GM12878 (cell line): ENCODE measurements around the gene STXBP4. TPM values are rescaled to one million over a fixed set of nuclear protein-coding genes. Genes with fewer than 3 reads are reported as not detected.

Source experiments
- BCLAF1 ChIP-seq: fragments of 450-650 bp; IDR thresholded peaks from 2 replicates; pipeline ENCODE4 v1.6.1; 2017; ENCODE audit warnings: antibody characterized with exemption, mild to moderate bottlenecking, moderate library complexity
- EED ChIP-seq: sonication (generic); IDR thresholded peaks from 2 replicates; pipeline ENCODE4 v1.6.1; 2016; ENCODE audit warnings: antibody characterized with exemption, low read depth
- FOXK2 ChIP-seq: fragments of 450-650 bp; IDR thresholded peaks from 2 replicates; pipeline ENCODE4 v1.6.1; 2017; ENCODE audit warnings: mild to moderate bottlenecking, moderate library complexity
- FOXM1 ChIP-seq: IDR thresholded peaks from 2 replicates; pipeline ENCODE4 v1.6.1; 2012; ENCODE audit warnings: low read depth, mild to moderate bottlenecking, inconsistent platforms, low read length, moderate library complexity
- HDAC6 ChIP-seq: fragments of 200-600 bp; sonication (generic); IDR thresholded peaks from one replicate; pipeline ENCODE4 v1.8.0; 2017; ENCODE audit warnings: antibody characterized with exemption; ENCODE audit not compliant: unreplicated experiment
- IRF4 ChIP-seq: IDR thresholded peaks from 2 replicates; pipeline ENCODE4 v1.6.1; 2011; ENCODE audit warnings: low read depth, low read length
- LARP7 ChIP-seq: fragments of 450-650 bp; IDR thresholded peaks from 2 replicates; pipeline ENCODE4 v1.6.1; 2017; ENCODE audit warnings: mild to moderate bottlenecking
- MAX ChIP-seq: IDR thresholded peaks from 2 replicates; pipeline ENCODE4 v1.6.1; 2012; ENCODE audit warnings: low read depth, low read length, improper control_type of control experiment
- MLLT1 ChIP-seq: fragments of 450-650 bp; IDR thresholded peaks from 2 replicates; pipeline ENCODE4 v1.6.1; 2016; ENCODE audit warnings: mild to moderate bottlenecking
- MTA3 ChIP-seq: IDR thresholded peaks from 2 replicates; pipeline ENCODE4 v1.6.1; 2012; ENCODE audit warnings: low read length, inconsistent platforms, borderline replicate concordance
- NR2C1 ChIP-seq: fragments of 450-650 bp; IDR thresholded peaks from 2 replicates; pipeline ENCODE4 v1.6.1; 2017; ENCODE audit warnings: antibody characterized with exemption, mild to moderate bottlenecking, moderate library complexity
- POLR2A ChIP-seq: IDR thresholded peaks from 2 replicates; pipeline ENCODE4 v1.6.1; 2011; ENCODE audit warnings: low read depth, mild to moderate bottlenecking, low read length
- POU2F2 ChIP-seq: IDR thresholded peaks from 3 replicates; pipeline ENCODE4 v1.6.1; 2011; ENCODE audit warnings: low read depth, mild to moderate bottlenecking, low read length, borderline replicate concordance
- RAD51 ChIP-seq: fragments of 450-650 bp; IDR thresholded peaks from 2 replicates; pipeline ENCODE4 v1.6.1; 2016; ENCODE audit warnings: moderate library complexity, mild to moderate bottlenecking, inconsistent platforms
- RCOR1 ChIP-seq: conservative IDR thresholded peaks from 2 replicates; pipeline ENCODE4 v1.6.1; 2012; ENCODE audit warnings: low read depth, low read length, improper control_type of control experiment
- RUNX3 ChIP-seq: IDR thresholded peaks from 2 replicates; pipeline ENCODE4 v1.6.1; 2012; ENCODE audit warnings: low read length, inconsistent platforms
- SKIL ChIP-seq: fragments of 450-650 bp; IDR thresholded peaks from 2 replicates; pipeline ENCODE4 v1.6.1; 2017; ENCODE audit warnings: mild to moderate bottlenecking, low read depth, inconsistent platforms; ENCODE audit not compliant: poor library complexity, severe bottlenecking
- SMARCA5 ChIP-seq: fragments of 450-650 bp; IDR thresholded peaks from 2 replicates; pipeline ENCODE4 v1.6.1; 2017; ENCODE audit warnings: mild to moderate bottlenecking
- STAT3 ChIP-seq: IDR thresholded peaks from 2 replicates; pipeline ENCODE4 v1.6.1; 2011; ENCODE audit warnings: low read depth, low read length, improper control_type of control experiment
- SUZ12 ChIP-seq: fragments of 200-600 bp; sonication (generic); IDR thresholded peaks from one replicate; pipeline ENCODE4 v1.6.1; 2018; ENCODE audit warnings: antibody characterized with exemption, mild to moderate bottlenecking; ENCODE audit not compliant: unreplicated experiment
- ZBTB33 ChIP-seq: fragments of 450-650 bp; IDR thresholded peaks from 2 replicates; pipeline ENCODE4 v1.6.1; 2017; ENCODE audit warnings: mild to moderate bottlenecking
- ZSCAN29 ChIP-seq: fragments of 450-650 bp; IDR thresholded peaks from 2 replicates; pipeline ENCODE4 v1.6.1; 2017; ENCODE audit warnings: mild to moderate bottlenecking, moderate library complexity
- polyA plus RNA-seq, 11 experiments: library from polyadenylated mRNA; depleted of rRNA in 4 of 11; unstranded in 6 of 11; stranded (reverse) in 5 of 11; fragments of >200 nt; fragmentation: Nextera tagmentation in 4 of 11; fragmentation: Illumina TruSeq in 1 of 11; extraction: Ambion mirVana in 4 of 11; extraction: Trizol in 1 of 11; gene quantifications; 1 replicate in 1 of 11; 2 replicates in 10 of 11; pipeline versions ENCODE4 v1.2.1 to v1.2.3, GENCODE V29; 2011 to 2016; ENCODE audit warnings: inconsistent platforms in 2 of 11, missing spikeins in 2 of 11, low read depth in 1 of 11
- total RNA-seq, 4 experiments: library from RNA; depleted of rRNA in 3 of 4; stranded (reverse); fragments of >200 nt in 3 of 4; fragmentation: Illumina TruSeq in 1 of 4; extraction: Trizol in 1 of 4; gene quantifications; 2 replicates each; pipeline versions ENCODE4 v1.2.1 to v1.2.3, GENCODE V29; 2013 to 2021

Gene STXBP4
- total and polyA plus RNA-seq, 10 of the 15 experiments (the other 5 are each of a cell fraction or from before 2014, with no cell fraction given): 4.3 to 11.0 (median 6.7) TPM

- TF ChIP-seq EED (no peak), SMARCA5 (peak; percentile 44; the same call in 1 of the 2 replicates), MLLT1 (no peak), LARP7 (no peak), MTA3 (no peak; the same call in 1 of the 2 replicates), STAT3 (no peak), POLR2A (peak; percentile 94), IRF4 (no peak), MAX (no peak), RCOR1 (peak; percentile 100), HDAC6 (no peak), FOXM1 (no peak; the same call in 1 of the 2 replicates), RAD51 (no peak), NR2C1 (peak; percentile 72), ZSCAN29 (no peak), ZBTB33 (no peak), FOXK2 (no peak; the same call in 1 of the 2 replicates), RUNX3 (no peak), BCLAF1 (no peak), SKIL (no peak), SUZ12 (no peak), POU2F2 (peak; percentile 55; the same call in 1 of the 3 replicates)
Observed at GRCh38 chr17:54968262-54968987, at the start of gene STXBP4, which contains the start of gene COX11 (continued).
